Embryonic facial prominence (tissue), 1 donor: ENCODE data around the gene UNC5CL.

Experiments used
- DNase-seq: peaks from one replicate; pipeline ENCODE4 v3.0.0-alpha.2; 2016; ENCODE audit errors: extremely low spot score

The UNC5CL gene

GRCh38 chr6:41039060-41039998 lies at the start of gene UNC5CL:
TSS of gene UNC5CL (minus strand) at chr6:41039221. CDS start at chr6:41035074, 4,147 bp downstream.
- no peak for DNase-seq

- no peak for DNase-seq
These were observed 49.4 kb upstream of the UNC5CL start for GRCh38 chr6:41088451-41088850.

GRCh38 chr6:41085182-41085581 lies 46.2 kb upstream of the UNC5CL start:
- no peak for DNase-seq

- no peak for DNase-seq
These were observed 44.1 kb upstream of the UNC5CL start for GRCh38 chr6:41083072-41083471.

- no peak for DNase-seq
These were observed 41.6 kb upstream of the UNC5CL start for GRCh38 chr6:41080621-41081020.

- no peak for DNase-seq
These were observed 40.1 kb upstream of the UNC5CL start for GRCh38 chr6:41079080-41079479.

- DNase-seq, result no peak
These were observed 39.1 kb upstream of the UNC5CL start for GRCh38 chr6:41078101-41078500.

GRCh38 chr6:41077536-41077935 lies 38.5 kb upstream of the UNC5CL start:
- no peak for DNase-seq

- DNase-seq, result no peak
These were observed 36.9 kb upstream of the UNC5CL start for GRCh38 chr6:41075651-41076626.

- no peak for DNase-seq
These were observed 35.8 kb upstream of the UNC5CL start for GRCh38 chr6:41074692-41075436.

- no peak for DNase-seq
These were observed 35.1 kb upstream of the UNC5CL start for GRCh38 chr6:41073968-41074691.

GRCh38 chr6:41073203-41073967 lies 34.4 kb upstream of the UNC5CL start:
- peak; percentile 85 for DNase-seq

GRCh38 chr6:41072836-41073202 lies 33.8 kb upstream of the UNC5CL start, which contains the start of gene NFYA:
TSS of gene NFYA (plus strand) at chr6:41072974. CDS start at chr6:41079090, 6,116 bp downstream.
- peak; percentile 100 for DNase-seq

- DNase-seq, result peak; percentile 81
These were observed 33.2 kb upstream of the UNC5CL start, which contains the start of gene OARD1 for GRCh38 chr6:41071923-41072835. TSS of gene OARD1 (minus strand) at chr6:41072356. CDS start at chr6:41071634, 722 bp downstream.

GRCh38 chr6:41071501-41071922 lies 32.5 kb upstream of the UNC5CL start:
- peak; percentile 9 for DNase-seq

- peak; percentile 68 for DNase-seq
These were observed 27.9 kb upstream of the UNC5CL start for GRCh38 chr6:41066867-41067304.

GRCh38 chr6:41065550-41066026 lies 26.6 kb upstream of the UNC5CL start:
- no peak for DNase-seq

GRCh38 chr6:41064841-41065240 lies 25.8 kb upstream of the UNC5CL start:
- DNase-seq, result no peak

GRCh38 chr6:41063884-41064285 lies 24.9 kb upstream of the UNC5CL start:
- no peak for DNase-seq
